VCaP (cell line): ENCODE results near the gene CACNA2D4.

Experiments used
- H3K27ac ChIP-seq: fragments of 450-650 bp; 2 replicates; pipeline ENCODE4 v1.5.1; 2017
- TF ChIP-seq, protein P1 (sequence below): fragments of 450-650 bp; conservative IDR thresholded peaks from 2 replicates; pipeline ENCODE4 v1.5.1; 2017; ENCODE audit warnings: mild to moderate bottlenecking, moderate library complexity

Gene CACNA2D4

DNA sequence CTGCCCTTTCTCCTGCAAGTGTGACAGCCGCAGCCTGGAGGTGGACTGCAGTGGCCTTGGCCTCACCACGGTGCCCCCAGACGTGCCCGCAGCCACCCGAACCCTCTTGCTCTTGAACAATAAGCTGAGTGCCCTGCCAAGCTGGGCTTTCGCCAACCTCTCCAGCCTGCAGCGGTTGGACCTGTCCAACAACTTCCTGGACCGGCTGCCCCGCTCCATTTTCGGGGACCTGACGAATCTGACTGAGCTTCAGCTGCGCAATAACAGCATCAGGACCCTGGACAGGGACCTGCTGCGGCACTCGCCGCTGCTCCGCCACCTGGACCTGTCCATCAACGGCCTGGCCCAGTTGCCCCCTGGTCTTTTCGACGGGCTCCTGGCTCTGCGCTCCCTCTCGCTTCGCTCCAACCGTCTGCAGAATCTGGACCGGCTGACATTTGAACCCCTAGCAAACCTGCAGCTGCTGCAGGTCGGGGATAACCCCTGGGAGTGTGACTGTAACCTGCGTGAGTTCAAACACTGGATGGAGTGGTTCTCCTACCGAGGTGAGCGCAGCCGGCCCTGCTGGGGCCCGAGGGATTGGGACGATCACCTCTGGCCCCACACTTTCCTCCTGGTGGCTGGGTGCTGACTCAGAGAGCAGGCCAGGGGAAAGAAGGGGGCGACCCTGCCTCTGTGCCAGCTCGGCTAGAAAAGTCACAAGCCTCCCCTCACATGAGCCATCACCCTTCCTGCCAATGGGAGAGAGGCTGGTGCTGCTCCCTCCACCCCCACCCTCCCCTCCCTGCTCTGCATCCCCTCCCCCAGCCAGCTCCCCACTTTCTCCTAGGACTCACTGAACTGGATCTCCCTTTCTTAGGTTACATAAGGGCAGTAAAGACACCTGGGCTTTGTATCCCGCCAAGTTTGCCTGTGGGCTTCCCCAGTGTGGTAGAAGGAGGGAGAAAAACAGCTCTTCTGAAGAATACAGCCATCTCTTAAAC, 87.2 kb downstream of the CACNA2D4 start:
- TF ChIP-seq, protein P1, sequence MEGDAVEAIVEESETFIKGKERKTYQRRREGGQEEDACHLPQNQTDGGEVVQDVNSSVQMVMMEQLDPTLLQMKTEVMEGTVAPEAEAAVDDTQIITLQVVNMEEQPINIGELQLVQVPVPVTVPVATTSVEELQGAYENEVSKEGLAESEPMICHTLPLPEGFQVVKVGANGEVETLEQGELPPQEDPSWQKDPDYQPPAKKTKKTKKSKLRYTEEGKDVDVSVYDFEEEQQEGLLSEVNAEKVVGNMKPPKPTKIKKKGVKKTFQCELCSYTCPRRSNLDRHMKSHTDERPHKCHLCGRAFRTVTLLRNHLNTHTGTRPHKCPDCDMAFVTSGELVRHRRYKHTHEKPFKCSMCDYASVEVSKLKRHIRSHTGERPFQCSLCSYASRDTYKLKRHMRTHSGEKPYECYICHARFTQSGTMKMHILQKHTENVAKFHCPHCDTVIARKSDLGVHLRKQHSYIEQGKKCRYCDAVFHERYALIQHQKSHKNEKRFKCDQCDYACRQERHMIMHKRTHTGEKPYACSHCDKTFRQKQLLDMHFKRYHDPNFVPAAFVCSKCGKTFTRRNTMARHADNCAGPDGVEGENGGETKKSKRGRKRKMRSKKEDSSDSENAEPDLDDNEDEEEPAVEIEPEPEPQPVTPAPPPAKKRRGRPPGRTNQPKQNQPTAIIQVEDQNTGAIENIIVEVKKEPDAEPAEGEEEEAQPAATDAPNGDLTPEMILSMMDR, result no peak

DNA sequence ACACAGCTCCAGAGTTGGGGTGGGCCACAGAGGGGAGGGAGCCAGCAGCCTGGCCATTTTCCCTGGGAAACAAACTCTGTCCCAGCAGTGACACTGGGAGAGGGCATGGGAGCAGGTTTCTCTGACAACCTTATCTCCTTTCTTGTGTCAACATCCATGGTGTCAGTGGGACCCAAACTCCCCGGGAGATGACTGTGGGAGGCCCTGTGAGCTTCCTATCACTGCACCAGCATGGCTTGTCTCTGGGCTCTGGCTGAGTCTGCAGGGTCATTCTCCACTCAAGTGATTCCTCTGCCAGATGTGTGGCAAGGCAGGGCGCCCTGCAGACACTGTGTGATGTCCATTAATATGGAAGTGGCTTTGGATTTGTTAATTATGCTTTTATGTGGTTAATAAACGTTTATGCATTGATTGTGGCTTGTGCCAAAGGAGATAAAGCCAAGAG, 88.0 kb downstream of the CACNA2D4 start:
- H3K27ac ChIP-seq, result peak overlapping the region; percentile 98
- TF ChIP-seq, protein P1, result no peak

More for the DNA sequence above, 87.2 kb downstream of the CACNA2D4 start:
- peak overlapping the region; percentile 98 for H3K27ac ChIP-seq

DNA sequence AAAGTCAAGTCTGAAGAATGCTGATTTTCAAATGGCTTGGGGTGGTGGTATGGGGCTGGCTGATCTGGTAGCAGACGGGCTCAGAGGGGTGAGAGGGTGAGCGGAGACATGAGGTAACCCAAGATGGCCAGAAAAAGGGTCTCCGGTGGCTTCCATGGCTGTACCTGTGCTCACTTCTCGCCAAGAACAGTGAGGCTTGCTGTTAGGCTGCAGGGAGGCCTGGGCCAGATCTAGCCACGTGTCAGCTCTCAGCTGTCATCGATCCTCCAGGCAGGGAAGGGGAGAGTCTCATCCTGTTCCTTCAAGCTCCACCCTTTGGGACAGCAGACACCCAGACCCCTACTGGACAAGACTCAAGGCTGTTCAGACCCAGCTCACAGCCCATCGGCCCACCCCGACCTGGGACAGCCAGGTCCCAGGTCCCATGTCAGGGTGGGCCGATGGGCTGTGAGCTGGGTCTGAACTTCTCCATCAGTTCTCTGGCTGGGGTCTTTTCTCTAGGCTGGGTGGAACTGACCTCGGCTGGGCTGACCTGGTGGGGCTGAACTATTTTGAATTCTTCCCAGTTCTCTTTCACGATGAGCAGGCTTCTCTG, 89.0 kb downstream of the CACNA2D4 start:
- TF ChIP-seq, protein P1, result no peak
- peak overlapping the region; percentile 98 for H3K27ac ChIP-seq

DNA sequence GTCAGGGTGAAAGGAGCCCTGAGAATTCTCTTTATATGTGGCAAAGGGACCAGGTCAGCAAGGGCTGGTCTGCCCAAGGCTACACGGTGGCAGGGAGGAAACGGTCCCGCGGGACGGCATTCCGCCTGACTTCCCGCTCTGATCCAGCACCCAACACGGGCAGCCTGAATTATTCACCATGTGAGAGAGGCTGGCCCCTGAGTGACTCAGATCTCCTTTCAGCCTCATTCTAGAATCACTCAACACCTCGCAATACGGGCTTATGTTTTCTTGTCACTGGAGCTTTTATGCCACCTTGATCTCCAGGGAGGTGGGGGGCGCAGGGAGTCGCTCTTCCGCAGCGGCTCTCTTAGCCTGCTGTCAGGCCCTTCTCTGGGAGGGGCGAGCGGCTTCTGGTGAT, 89.6 kb downstream of the CACNA2D4 start:
- TF ChIP-seq, protein P1, result no peak
- peak overlapping the region; percentile 98 for H3K27ac ChIP-seq

DNA sequence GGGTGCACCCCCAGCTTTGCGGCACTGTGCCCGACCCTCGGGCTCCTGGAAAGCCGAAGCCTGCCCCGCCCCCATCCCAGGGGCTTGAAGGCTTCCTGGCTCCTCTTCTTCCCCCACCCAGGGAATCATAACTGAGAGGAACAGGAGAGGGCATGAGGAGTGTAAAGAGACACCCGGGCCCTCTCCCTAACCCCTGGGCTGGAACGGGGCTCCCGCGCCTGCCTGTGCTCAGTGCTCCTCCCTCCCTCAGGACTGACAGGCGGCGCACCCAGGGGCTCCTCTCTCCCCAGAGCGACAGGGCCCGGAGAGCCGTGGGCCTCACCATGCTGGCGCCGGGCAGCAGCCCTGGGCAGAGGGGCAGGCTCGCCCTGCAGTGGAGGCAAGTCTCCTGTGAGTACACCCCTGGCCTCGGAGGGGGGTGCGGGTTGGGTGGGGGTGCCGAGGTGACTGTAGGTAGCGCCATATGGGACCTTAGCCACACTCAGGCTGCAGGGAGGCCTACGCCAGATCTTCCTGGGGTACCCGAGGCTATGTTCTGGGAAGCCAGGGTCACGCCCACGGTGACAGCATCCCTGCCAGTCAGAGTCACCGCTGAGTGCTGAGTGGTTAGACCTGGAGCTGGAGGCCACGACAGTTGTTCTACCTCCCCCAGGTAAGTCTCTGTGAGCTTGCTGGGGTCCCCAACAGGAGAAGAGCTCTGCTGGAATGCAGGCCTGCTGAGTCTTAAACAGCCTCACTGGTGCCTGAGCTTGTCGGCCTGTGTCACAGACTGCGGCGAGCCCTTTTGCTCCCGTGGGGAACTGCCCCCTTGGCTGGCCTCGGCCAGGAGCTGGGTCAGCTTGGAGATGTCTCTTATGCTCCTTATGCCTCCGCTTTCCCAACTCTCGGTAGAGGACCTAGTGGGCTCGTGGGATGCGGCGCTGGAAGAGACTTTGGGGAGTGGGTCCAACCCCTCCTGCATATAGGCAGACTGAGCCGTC, 90.3 kb downstream of the CACNA2D4 start:
- TF ChIP-seq, protein P1, result no peak

DNA sequence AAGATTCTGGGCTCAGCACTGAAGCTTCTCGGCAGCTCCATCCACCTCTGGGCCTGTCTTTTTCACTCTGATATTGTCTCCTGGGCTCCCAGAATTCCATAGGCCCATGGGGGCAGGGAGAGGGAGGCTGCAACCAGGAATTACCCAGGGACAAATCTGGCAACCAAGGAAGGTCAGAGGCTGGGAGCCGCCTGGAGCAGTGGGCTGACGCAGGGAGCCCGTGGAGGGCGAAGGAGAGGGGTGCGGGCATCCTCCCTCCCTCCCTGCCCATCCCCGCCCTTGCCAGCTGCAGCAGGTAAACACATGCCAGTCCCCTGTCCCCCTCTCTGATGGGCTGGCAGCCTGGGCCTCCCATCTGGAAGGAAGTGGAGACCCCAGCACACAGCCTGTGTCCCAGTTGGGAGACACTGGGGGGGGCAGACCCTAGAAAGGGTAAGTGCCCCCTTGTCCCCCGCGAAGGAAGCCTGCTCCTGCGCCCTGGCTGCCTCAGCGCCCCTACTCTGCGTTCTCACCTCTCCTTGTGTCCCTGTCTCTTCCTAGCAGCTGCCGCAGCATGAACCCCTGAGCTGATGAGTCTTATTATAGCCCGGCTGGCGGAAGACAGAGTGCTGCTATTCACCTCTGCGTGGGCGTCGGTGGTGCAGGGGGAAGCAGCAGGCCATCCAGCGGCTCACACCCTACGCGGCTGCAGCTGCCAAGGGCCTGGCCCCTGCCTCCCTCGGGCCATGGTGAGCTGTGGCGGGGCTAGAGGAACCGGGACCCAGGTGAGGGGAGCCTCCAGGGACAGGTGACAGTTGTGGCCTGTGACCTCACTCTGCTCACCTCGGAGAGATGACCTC, 91.4 kb downstream of the CACNA2D4 start:
- peak overlapping the region; percentile 98; the same call in 1 of the 2 replicates for H3K27ac ChIP-seq
- TF ChIP-seq, protein P1, result no peak

More for the DNA sequence above, 90.3 kb downstream of the CACNA2D4 start:
- H3K27ac ChIP-seq, result peak overlapping the region; percentile 98
